Head of caudate nucleus (tissue), 42 donors: ENCODE results near the gene WNT11.
"Not testable (repeated sequence)": the region's sequence is repeated elsewhere in the genome, so short reads cannot be mapped to it uniquely, and the experiment has no call there.

ENCODE experiments used
- DNase-seq, 42 donors: peaks; one replicate each; pipeline versions ENCODE4 v3.0.0 to v3.0.0-alpha.2; 2020 to 2021; ENCODE audit warnings: mixed read lengths in 7 of 42
- intact Hi-C: fragments of 100-400 bp; cut with DNase I; formaldehyde crosslinking; loops from one replicate; pipeline ENCODE4 v1.15.0; 2022

WNT11 gene

DNA sequence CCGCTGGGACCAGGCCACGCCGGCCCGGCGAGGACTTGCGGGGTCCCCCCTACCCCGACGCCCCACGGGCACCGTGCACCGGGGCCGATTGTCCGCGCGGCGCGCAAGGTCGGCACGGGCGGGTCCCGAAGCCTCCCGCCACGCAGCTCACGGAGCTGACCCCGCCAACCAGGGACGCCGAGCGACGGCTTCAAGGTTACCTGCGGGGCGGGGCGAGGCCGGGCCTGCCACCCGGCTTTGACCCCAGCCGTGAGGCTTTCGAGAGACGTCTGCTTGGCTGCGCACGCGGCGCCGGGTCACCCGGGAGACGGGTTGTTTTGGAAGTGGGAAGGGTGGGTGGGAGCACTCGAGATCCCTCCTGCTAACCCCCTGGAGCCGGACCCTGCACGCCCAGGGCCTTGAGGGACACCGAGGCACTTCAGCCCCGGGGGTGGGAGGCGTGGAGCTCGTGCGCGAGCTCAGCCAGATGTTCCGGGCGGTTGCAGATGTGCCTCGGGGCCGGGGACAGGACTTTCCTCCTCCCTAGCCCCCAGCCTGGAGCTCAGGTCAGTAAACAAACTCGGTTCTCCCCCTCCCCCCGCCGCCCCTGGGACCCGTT, 3.2 kb upstream of the WNT11 start:
- DNase-seq = peak in 11 of 42 donors; percentile 7 to 50 (median 36)
- intact Hi-C loops = loop anchor here (2.0 to 10.0 kb wide), 3 partner anchors 109 to 235 kb away; partner anchors contain the start of genes EMSY, GVQW3 and THAP12

GRCh38 chr11:76208438-76209374, 2.4 kb upstream of the WNT11 start:
- DNase-seq = peak in 40 of 42 donors; percentile 37 to 86 (median 74)
- intact Hi-C loops = loop anchor here (2.0 to 10.0 kb wide), 3 partner anchors 110 to 236 kb away; partner anchors contain the start of genes EMSY, GVQW3 and THAP12

GRCh38 chr11:76207642-76208401, 1.5 kb upstream of the WNT11 start:
- peak; percentile 25 to 91 (median 79) for DNase-seq
- intact Hi-C loops = loop anchor here (2.0 to 10.0 kb wide), 3 partner anchors 111 to 237 kb away; partner anchors contain the start of genes EMSY, GVQW3 and THAP12

DNA sequence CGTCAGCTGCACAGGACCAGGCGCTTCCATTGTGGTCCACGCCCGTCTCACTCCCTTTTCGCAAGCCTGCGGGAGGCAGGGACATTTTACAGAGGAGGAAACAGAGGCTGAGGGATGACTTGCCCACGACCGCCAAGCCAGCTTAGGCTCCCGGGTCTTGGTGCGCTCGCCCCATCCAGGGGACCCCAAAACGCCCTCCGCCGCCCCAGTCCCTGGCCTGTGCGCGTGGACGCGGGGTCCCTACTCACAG, 300 bp downstream of the WNT11 start:
- DNase-seq = no peak
- intact Hi-C loops = loop anchor here (5.0 to 10.0 kb wide), 2 partner anchors 176 to 239 kb away; partner anchors contain the start of genes EMSY, GVQW3 and THAP12

GRCh38 chr11:76205252-76206076, 838 bp downstream of the WNT11 start:
- no peak for DNase-seq
- intact Hi-C loops = loop anchor here (5.0 to 10.0 kb wide), 2 partner anchors 177 to 239 kb away; partner anchors contain the start of genes EMSY, GVQW3 and THAP12

DNA sequence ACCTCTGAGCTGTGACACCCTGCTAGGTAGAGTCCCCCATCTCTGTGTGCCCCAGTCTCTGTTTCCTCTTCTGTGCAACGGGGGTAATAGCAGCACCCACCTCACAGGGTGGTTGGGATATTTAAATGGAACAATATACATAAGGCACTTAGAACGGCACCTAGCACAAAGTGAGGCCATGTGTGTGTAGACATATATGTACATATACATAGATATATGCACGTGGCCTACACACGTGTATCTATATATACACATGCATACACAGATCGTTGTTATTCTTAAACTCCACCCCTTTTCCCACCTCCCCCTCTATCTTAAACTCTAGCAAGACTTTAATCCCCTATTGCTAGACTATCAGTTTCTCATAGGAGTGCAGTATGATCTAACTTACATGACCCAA, 2.4 kb downstream of the WNT11 start:
- DNase-seq = no peak
- intact Hi-C loops = loop anchor here (10.0 kb wide), 1 partner anchor 241 kb away; the partner anchor contains the start of gene EMSY

- DNase-seq = no peak
- intact Hi-C loops = loop anchor here (10.0 kb wide), 1 partner anchor 241 kb away; the partner anchor contains the start of gene EMSY
These were observed 3.0 kb downstream of the WNT11 start for GRCh38 chr11:76203131-76203925.

- intact Hi-C loops = loop anchor here (10.0 kb wide), 1 partner anchor 243 kb away; the partner anchor contains the start of gene EMSY
These were observed 4.5 kb downstream of the WNT11 start for GRCh38 chr11:76201672-76202412.

DNA sequence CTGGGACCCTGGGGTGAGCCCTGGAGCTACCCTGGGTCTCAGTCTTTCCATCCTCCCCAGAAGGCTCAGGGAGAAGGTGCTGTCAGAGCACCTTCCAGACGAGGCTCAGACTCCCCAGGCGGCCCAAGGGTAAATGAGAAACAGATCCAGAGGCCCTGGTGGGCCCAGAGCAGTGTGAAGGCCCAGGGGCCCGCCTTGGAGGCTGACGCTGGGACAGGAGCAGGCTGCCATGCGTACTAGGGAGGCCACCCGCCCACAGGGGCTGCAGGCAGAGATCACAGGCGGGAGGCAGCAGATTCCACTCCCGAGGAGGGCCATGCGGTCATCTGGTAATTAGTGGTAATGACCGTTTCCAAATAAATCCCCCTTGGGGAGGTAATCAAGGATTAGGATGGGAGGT, 5.2 kb downstream of the WNT11 start:
- intact Hi-C loops = loop anchor here (10.0 kb wide), 1 partner anchor 244 kb away; the partner anchor contains the start of gene EMSY
- DNase-seq = no peak

More at GRCh38 chr11:76201672-76202412, 4.5 kb downstream of the WNT11 start:
- DNase-seq = no peak

DNA sequence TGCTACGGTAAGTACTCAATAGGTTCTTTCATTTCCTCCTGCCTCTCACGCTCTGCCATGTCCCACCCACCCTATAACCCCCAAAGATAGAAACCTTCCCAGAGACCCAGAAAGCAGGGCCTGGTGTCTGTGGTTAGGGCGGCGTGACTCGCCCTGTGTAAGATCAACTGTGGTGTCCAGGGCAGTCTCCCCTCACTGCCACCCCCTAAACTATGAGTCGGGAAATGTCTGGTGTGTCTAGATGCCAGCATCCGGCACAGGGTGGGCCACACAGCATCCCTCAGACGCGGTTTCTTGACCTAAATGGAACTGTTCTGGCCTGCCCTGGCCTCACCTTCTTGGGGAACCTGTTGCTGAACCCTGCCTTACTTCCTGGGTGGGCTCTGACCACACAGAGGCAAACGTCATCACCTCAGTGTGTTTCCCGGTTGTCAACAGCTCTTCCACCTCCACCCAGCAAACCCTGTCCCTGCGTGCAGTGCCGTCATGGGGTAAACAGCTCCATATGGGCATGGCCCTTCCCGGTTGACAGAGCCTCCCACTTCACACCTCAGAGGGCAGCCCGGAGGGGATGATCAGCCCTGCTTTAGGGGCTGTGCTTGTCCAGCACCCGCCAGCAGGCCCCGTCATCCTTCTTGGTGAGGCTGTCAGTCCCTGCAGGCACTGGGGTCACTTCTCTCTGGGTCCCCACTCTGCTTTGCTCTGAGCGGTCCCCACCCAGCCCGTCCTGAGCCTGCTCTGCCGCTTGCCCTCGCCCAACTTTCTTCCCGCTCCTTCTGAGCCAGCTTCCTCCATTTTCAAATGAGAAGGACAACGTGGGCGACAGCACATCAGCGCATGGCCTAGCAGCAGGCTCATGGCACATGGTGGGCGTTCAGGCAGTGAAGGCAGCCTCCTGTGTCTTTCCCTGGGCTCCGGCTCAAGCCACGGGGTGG, 6.0 kb downstream of the WNT11 start:
- intact Hi-C loops = loop anchor here (10.0 kb wide), 1 partner anchor 245 kb away; the partner anchor contains the start of gene EMSY
- DNase-seq = no peak

DNA sequence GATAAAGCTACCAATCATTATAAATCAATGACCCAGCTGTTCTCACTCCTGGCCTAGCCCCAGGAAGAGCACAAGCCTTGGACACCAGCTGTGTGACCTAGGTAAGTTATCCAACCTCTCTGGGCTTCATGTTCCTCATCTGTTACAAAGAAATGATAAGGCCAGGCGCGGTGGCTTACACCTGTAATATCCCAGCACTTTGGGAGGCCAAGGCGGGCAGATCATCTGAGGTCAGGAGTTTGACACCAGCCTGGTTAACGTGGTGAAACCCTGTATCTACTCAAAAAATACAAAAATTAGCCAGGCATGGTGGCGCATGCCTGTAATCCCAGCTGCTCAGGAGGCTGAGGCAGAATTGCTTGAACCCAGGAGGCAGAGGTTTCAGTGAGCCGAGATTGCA, 7.6 kb downstream of the WNT11 start:
- intact Hi-C loops, DNase-seq: not testable (repeated sequence)

GRCh38 chr11:76197941-76198640, 8.2 kb downstream of the WNT11 start:
- no peak for DNase-seq
- intact Hi-C loops = no loop called here

- intact Hi-C loops = no loop called here
- no peak for DNase-seq
These were observed 9.0 kb downstream of the WNT11 start for GRCh38 chr11:76197332-76197731.

GRCh38 chr11:76196849-76197248, 9.5 kb downstream of the WNT11 start:
- no peak for DNase-seq
- intact Hi-C loops = no loop called here
